Ectodermal cell (in vitro differentiated cells): ENCODE measurements around the gene IRF8.

Experiments
- H3K27ac ChIP-seq: 2 replicates; pipeline ENCODE4 v1.7.0; 2013; ENCODE audit warnings: mild to moderate bottlenecking, low read depth, low read length; ENCODE audit not compliant: insufficient read depth, poor library complexity, severe bottlenecking
- H3K27me3 ChIP-seq: 2 replicates; pipeline ENCODE4 v1.7.0; 2013; ENCODE audit warnings: mild to moderate bottlenecking, low read length; ENCODE audit not compliant: insufficient read depth, control insufficient read depth, poor library complexity, severe bottlenecking
- H3K36me3 ChIP-seq: one replicate; pipeline ENCODE4 v1.7.0; 2013; ENCODE audit warnings: low read length; ENCODE audit not compliant: control insufficient read depth, insufficient read depth
- H3K4me1 ChIP-seq: one replicate; pipeline ENCODE4 v1.7.0; 2013; ENCODE audit warnings: low read length; ENCODE audit not compliant: control insufficient read depth, insufficient read depth
- H3K4me3 ChIP-seq: 2 replicates; pipeline ENCODE4 v1.7.0; 2013; ENCODE audit warnings: low read depth, low read length, control low read depth; ENCODE audit not compliant: insufficient read depth
- H3K9me3 ChIP-seq: 2 replicates; pipeline ENCODE4 v1.7.0; 2013; ENCODE audit warnings: mild to moderate bottlenecking, low read length, moderate library complexity; ENCODE audit not compliant: control insufficient read depth
- WGBS, 2 experiments: methylation state at CpG; one replicate each; pipeline ENCODE4 v1.1.7; 2013; ENCODE audit warnings: missing lambda C conversion rate in 2 of 2; 5-methylcytosine and 5-hydroxymethylcytosine counted together

IRF8 gene

GRCh38 chr16:85956426-85956825 is 57.5 kb downstream of the IRF8 start:
- WGBS, 2 experiments = 94 to 95% methylated on average over 15 of the region's 15 CpGs
- no peaks in the 10 kb centered on the region for H3K36me3 ChIP-seq
- H3K4me1 ChIP-seq = no peaks in the 10 kb centered on the region
- no peak overlapping the region for H3K4me3 ChIP-seq
- no peaks in the 10 kb centered on the region for H3K27me3 ChIP-seq
- H3K27ac ChIP-seq = no peak overlapping the region
- H3K9me3 ChIP-seq = no peaks in the 10 kb centered on the region

- no peaks in the 10 kb centered on the region for H3K36me3 ChIP-seq
- no peak overlapping the region for H3K27ac ChIP-seq
- H3K27me3 ChIP-seq = no peaks in the 10 kb centered on the region
- H3K9me3 ChIP-seq = no peaks in the 10 kb centered on the region
- 94 to 95% methylated on average over 8 of the region's 8 CpGs for WGBS, 2 experiments
- no peaks in the 10 kb centered on the region for H3K4me1 ChIP-seq
- no peak overlapping the region for H3K4me3 ChIP-seq
Observed at GRCh38 chr16:85958731-85959130, 59.8 kb downstream of the IRF8 start.

GRCh38 chr16:85959686-85960085 is 60.7 kb downstream of the IRF8 start:
- 87 to 89% methylated on average over 9 of the region's 9 CpGs for WGBS, 2 experiments

GRCh38 chr16:85960486-85961046 is 61.6 kb downstream of the IRF8 start:
- Histone ChIP-seq H3K9me3 (no peaks in the 10 kb centered on the region), H3K4me1 (no peaks in the 10 kb centered on the region), H3K27ac (no peak overlapping the region), H3K4me3 (no peak overlapping the region), H3K36me3 (no peaks in the 10 kb centered on the region), H3K27me3 (no peaks in the 10 kb centered on the region)
- 79 to 82% methylated on average over 10 of the region's 10 CpGs for WGBS, 2 experiments

More at GRCh38 chr16:85959686-85960085, 60.7 kb downstream of the IRF8 start:
- Histone ChIP-seq H3K27me3 (no peaks in the 10 kb centered on the region), H3K4me1 (no peaks in the 10 kb centered on the region), H3K9me3 (no peaks in the 10 kb centered on the region), H3K4me3 (no peak overlapping the region), H3K27ac (no peak overlapping the region), H3K36me3 (no peaks in the 10 kb centered on the region)

- 92 to 94% methylated on average over 22 of the region's 22 CpGs for WGBS, 2 experiments
- H3K27me3 ChIP-seq = no peaks in the 10 kb centered on the region
- no peaks in the 10 kb centered on the region for H3K4me1 ChIP-seq
Observed at GRCh38 chr16:85961988-85962915, 63.3 kb downstream of the IRF8 start.

GRCh38 chr16:85963753-85964285 is 64.9 kb downstream of the IRF8 start:
- H3K9me3 ChIP-seq = no peaks in the 10 kb centered on the region
- no peaks in the 10 kb centered on the region for H3K4me1 ChIP-seq
- H3K27me3 ChIP-seq = no peaks in the 10 kb centered on the region
- H3K4me3 ChIP-seq = no peak overlapping the region
- 89 to 90% methylated on average over 10 of the region's 10 CpGs for WGBS, 2 experiments
- H3K27ac ChIP-seq = no peak overlapping the region
- no peaks in the 10 kb centered on the region for H3K36me3 ChIP-seq

More at GRCh38 chr16:85961988-85962915, 63.3 kb downstream of the IRF8 start:
- H3K4me3 ChIP-seq = no peak overlapping the region
- H3K27ac ChIP-seq = no peak overlapping the region
- no peaks in the 10 kb centered on the region for H3K9me3 ChIP-seq
- no peaks in the 10 kb centered on the region for H3K36me3 ChIP-seq

- 84% methylated on average over 7 of the region's 7 CpGs for WGBS, 2 experiments
- Histone ChIP-seq H3K36me3 (no peaks in the 10 kb centered on the region), H3K4me1 (peaks cover 4% of the 10 kb centered on the region)
Observed at GRCh38 chr16:85965125-85965524, 66.2 kb downstream of the IRF8 start.

GRCh38 chr16:85967111-85967510 is 68.1 kb downstream of the IRF8 start:
- Histone ChIP-seq H3K4me1 (peaks cover 4% of the 10 kb centered on the region), H3K27me3 (no peaks in the 10 kb centered on the region), H3K36me3 (no peaks in the 10 kb centered on the region), H3K4me3 (no peak overlapping the region), H3K27ac (no peak overlapping the region), H3K9me3 (no peaks in the 10 kb centered on the region)
- 72 to 99% methylated on average over 2 of the region's 2 CpGs for WGBS, 2 experiments

More at GRCh38 chr16:85965125-85965524, 66.2 kb downstream of the IRF8 start:
- Histone ChIP-seq H3K27ac (no peak overlapping the region), H3K27me3 (no peaks in the 10 kb centered on the region), H3K9me3 (no peaks in the 10 kb centered on the region), H3K4me3 (no peak overlapping the region)

GRCh38 chr16:85968041-85968920 is 69.3 kb downstream of the IRF8 start:
- Histone ChIP-seq H3K4me3 (no peak overlapping the region), H3K4me1 (peaks cover 4% of the 10 kb centered on the region), H3K9me3 (no peaks in the 10 kb centered on the region), H3K27me3 (no peaks in the 10 kb centered on the region), H3K36me3 (no peaks in the 10 kb centered on the region), H3K27ac (no peak overlapping the region)
- WGBS, 2 experiments = 84 to 86% methylated on average over 14 of the region's 14 CpGs
